ENCODE results near the gene SPATS2.

SPATS2 gene

DNA sequence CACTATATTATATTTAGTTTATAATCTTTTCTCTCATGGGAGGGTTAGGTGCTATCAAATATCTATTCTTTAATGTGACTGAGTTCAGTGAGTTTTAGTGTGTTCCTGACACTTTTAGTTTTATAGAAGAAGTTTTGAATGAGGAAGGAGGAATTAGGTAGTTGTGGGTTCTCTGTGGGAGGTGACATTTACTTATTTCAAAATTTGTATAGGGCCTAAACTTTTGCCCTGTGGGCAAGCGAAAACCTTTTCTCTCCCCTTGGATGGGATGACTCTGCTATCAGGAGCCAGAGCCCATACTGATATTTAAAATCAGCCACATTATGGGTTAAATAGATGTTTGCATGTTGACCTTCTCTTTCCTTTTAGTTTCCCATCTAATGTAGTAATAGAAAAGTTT, 43.6 kb downstream of the SPATS2 start:
- TF ChIP-seq, protein P1, sequence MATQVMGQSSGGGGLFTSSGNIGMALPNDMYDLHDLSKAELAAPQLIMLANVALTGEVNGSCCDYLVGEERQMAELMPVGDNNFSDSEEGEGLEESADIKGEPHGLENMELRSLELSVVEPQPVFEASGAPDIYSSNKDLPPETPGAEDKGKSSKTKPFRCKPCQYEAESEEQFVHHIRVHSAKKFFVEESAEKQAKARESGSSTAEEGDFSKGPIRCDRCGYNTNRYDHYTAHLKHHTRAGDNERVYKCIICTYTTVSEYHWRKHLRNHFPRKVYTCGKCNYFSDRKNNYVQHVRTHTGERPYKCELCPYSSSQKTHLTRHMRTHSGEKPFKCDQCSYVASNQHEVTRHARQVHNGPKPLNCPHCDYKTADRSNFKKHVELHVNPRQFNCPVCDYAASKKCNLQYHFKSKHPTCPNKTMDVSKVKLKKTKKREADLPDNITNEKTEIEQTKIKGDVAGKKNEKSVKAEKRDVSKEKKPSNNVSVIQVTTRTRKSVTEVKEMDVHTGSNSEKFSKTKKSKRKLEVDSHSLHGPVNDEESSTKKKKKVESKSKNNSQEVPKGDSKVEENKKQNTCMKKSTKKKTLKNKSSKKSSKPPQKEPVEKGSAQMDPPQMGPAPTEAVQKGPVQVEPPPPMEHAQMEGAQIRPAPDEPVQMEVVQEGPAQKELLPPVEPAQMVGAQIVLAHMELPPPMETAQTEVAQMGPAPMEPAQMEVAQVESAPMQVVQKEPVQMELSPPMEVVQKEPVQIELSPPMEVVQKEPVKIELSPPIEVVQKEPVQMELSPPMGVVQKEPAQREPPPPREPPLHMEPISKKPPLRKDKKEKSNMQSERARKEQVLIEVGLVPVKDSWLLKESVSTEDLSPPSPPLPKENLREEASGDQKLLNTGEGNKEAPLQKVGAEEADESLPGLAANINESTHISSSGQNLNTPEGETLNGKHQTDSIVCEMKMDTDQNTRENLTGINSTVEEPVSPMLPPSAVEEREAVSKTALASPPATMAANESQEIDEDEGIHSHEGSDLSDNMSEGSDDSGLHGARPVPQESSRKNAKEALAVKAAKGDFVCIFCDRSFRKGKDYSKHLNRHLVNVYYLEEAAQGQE (IDR thresholded peaks at IDR 0.05; ENCODE audit: low read depth), result no peak
- TF ChIP-seq CREB1 (IDR thresholded peaks at IDR 0.05; ENCODE audit: low read depth) (no peak), USF1 (IDR thresholded peaks at IDR 0.05) (no peak), EP300 (IDR thresholded peaks at IDR 0.05; ENCODE audit: borderline replicate concordance) (no peak), TCF12 (IDR thresholded peaks at IDR 0.05; ENCODE audit: low read depth) (no peak)

- TF ChIP-seq FOXM1 (IDR thresholded peaks at IDR 0.05; ENCODE audit: borderline replicate concordance, low read depth) (no peak), USF1 (IDR thresholded peaks at IDR 0.05) (no peak), NFIC (IDR thresholded peaks at IDR 0.05) (no peak), CEBPB (IDR thresholded peaks at IDR 0.05) (no peak), YY1 (IDR thresholded peaks at IDR 0.05; ENCODE audit: low read depth) (no peak), CREB1 (IDR thresholded peaks at IDR 0.05; ENCODE audit: low read depth) (no peak), TCF12 (IDR thresholded peaks at IDR 0.05; ENCODE audit: low read depth) (no peak), TEAD4 (IDR thresholded peaks at IDR 0.05) (no peak)
- TF ChIP-seq, protein P1 (IDR thresholded peaks at IDR 0.05; ENCODE audit: low read depth), result no peak
Observed at GRCh38 chr12:49413010-49413409, 45.7 kb downstream of the SPATS2 start.

GRCh38 chr12:49413796-49414195, 46.5 kb downstream of the SPATS2 start:
- TF ChIP-seq NFIC (IDR thresholded peaks at IDR 0.05) (no peak), CREB1 (IDR thresholded peaks at IDR 0.05; ENCODE audit: low read depth) (no peak)

GRCh38 chr12:49414364-49414763, 47.1 kb downstream of the SPATS2 start:
- TF ChIP-seq USF1 (IDR thresholded peaks at IDR 0.05) (no peak), EGR1 (IDR thresholded peaks at IDR 0.05) (no peak), YY1 (IDR thresholded peaks at IDR 0.05; ENCODE audit: low read depth) (no peak), ZBTB7A (IDR thresholded peaks at IDR 0.05; ENCODE audit: low read depth) (no peak), CEBPB (IDR thresholded peaks at IDR 0.05) (no peak)

GRCh38 chr12:49415521-49415970, 48.3 kb downstream of the SPATS2 start:
- TF ChIP-seq EP300 (IDR thresholded peaks at IDR 0.05; ENCODE audit: borderline replicate concordance), result no peak
- no peak for TF ChIP-seq CEBPB (IDR thresholded peaks at IDR 0.05)
- TF ChIP-seq, protein P1 (IDR thresholded peaks at IDR 0.05; ENCODE audit: low read depth), result no peak
- no peak for TF ChIP-seq USF1 (IDR thresholded peaks at IDR 0.05)
- no peak for TF ChIP-seq FOXM1 (IDR thresholded peaks at IDR 0.05; ENCODE audit: borderline replicate concordance, low read depth)
- TF ChIP-seq ZBTB7A (IDR thresholded peaks at IDR 0.05; ENCODE audit: low read depth), result no peak
- TF ChIP-seq NFIC (IDR thresholded peaks at IDR 0.05), result no peak
- TF ChIP-seq CREB1 (IDR thresholded peaks at IDR 0.05; ENCODE audit: low read depth), result no peak
- no peak for TF ChIP-seq TEAD4 (IDR thresholded peaks at IDR 0.05)
- TF ChIP-seq MAX (IDR thresholded peaks at IDR 0.05), result no peak
- no peak for TF ChIP-seq RAD21 (IDR thresholded peaks at IDR 0.05; ENCODE audit: low read depth)
- no peak for TF ChIP-seq TAF1 (IDR thresholded peaks at IDR 0.05; ENCODE audit: low read depth)
- no peak for TF ChIP-seq TCF12 (IDR thresholded peaks at IDR 0.05; ENCODE audit: low read depth)
- no peak for TF ChIP-seq EGR1 (IDR thresholded peaks at IDR 0.05)
- no peak for TF ChIP-seq YY1 (IDR thresholded peaks at IDR 0.05; ENCODE audit: low read depth)

Measured in Ishikawa (cell line).